GM12873 (cell line): Measurements from ENCODE around the gene WASL.

ENCODE experiments used
- CTCF ChIP-seq: IDR thresholded peaks from 2 replicates; pipeline ENCODE4 v1.5.1; 2012; ENCODE audit warnings: low read depth, mild to moderate bottlenecking, moderate library complexity, low read length, control low read depth; ENCODE audit not compliant: insufficient read depth; ENCODE audit errors: missing control alignments

Gene WASL

DNA sequence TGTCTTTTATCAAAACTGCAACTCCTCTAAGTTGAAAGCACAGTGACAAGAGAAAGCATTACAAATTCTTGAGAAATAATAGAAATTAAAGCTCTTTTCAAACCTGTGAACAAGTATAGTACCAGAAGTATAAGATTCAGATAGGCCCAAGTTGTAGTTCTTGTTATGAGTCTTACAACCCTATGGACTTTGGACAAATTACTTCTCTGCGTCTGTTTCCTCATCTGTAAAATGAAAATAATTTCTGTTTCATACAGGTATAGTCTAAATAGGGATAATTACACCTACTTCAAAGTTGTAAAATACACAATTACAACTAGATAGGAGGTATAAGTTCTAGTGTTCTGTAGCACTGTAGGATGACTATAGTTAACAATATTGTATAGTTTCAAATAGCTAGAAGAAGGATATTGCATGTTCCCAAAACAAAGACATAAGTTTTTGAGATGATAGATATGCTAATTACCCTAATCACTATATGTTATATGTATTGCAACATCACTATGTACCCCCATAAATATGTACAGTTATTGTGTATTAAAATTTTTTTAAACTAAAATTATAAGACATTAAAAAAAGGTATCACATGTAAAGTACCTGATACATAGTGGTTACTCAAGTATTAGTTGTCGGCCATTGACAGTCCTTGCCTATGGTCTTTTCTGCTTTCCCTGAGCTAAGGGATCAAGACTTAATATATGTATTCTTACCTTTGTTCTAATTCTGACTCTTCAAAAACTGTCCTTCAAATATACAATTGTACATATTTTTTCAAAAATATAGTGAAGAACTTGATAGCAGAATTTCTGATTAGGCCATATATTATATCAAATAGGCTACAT, 1.8 kb upstream of the WASL start:
- TF ChIP-seq CTCF: no peak

DNA sequence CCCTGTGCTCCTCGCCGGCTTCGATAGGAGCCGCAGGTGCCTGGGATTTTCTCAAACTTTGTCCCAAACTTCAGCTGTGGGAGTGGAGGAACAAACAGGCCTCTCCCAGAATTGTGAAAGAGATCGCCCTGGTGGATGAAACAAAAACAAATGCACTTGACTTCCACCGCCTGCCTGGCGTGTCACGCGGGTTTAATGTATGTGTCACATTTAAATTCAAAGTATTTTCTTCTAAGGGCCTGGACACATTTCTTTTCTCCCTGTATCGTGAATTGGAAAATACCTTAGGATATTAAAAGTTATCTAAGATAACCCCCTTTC, 694 bp upstream of the WASL start:
- TF ChIP-seq CTCF: no peak

DNA sequence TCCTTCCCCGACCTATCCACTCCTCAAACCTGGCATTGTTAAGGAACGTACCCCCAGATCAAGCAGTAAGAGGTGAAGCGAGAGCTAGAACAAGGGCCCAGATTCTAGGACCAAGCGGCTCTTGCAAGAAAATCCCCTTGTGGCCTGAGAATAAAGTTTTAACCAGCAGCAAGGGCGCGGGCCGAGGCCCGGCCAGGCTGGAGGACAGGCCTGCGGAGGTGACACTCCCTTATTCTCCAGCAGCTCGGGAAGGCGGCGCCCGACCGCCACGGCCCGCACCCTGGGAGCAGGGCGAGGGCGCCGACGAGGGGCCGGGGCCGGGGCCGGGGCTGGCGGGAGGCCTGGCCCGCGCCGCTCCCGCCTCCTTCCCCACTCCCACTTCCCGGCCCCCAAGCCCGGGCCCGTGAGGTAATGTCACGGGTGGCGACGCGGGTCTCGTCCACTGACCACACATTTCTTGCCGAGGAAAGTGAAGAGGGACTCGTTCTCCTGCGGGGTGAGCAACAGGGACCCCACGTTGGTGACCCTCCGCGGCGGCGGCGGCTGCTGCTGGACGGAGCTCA, 551 bp downstream of the WASL start:
- peak; percentile 16 for TF ChIP-seq CTCF

GRCh38 chr7:123747620-123748141, 1.1 kb downstream of the WASL start:
- TF ChIP-seq CTCF: no peak

DNA sequence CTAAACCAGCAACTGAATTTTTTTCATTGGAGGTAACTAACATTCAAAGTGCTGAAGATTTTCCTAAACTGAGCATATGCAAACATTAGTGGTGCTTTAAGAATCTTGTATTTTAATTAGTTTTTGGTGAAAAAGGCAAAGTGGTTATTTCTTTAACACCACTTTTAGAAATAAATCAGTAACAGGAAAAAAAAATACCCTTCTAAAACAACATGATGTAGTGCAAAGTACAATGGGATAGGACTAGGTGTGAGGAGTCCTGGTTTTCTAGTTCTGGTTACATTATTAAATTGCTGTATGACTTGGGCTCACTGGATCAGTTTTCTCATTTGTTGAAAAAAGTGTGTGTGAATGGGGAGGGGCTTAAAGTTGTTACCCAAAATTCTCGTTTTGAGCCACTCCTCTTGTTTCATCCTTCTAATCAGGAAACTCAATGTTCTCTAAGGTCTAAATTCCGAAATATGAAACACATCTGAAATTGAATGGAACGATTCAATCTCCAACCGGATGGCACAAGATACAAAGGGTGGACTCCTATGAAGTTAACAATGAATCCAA, 1.8 kb downstream of the WASL start:
- TF ChIP-seq CTCF: no peak

DNA sequence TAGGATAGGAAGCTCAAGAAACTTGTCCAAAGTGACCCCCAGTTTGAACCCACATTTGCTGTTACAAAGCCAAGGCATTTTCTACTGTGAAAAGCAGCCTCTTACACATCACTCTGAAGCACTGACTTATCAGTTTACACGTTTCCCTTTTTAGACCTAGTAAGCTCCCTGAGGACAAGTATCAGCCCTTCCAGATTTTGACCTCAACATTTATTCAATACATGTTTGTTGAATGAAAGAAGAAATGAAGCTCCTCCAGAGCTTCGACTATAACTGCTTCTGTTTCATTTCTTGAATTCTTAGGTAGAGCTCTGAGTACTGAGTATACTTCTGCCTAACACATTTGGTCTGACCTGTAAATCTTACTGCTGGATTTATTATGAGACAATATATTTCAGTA, 2.7 kb downstream of the WASL start:
- TF ChIP-seq CTCF: no peak

DNA sequence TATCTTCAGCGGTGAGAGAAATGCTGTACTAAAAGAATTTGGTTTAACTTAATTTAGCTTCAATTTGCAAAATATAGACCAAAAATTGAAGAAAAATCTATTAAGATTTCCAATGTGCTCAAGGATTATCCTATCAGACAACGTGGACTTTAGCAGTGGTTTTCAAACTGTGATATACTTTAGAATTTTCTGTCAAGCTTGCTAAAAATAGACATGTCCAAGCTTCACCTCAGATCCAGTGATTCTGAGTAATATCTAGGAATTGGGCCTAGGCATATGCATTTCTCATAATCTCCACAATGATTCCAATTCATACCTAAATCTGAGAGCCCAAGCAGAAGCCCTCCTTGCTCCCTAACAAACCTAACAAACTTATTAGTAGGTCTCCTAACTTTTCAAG, 3.4 kb downstream of the WASL start:
- TF ChIP-seq CTCF: no peak
